Tibial artery (tissue), 4 donors: ENCODE results near the gene HTR1B.
A peak's percentile ranks its signal among the peaks of the same experiment; 100 is the strongest.

Experiments
- DNase-seq, 2 donors: peaks; one replicate each; pipeline ENCODE4 v3.0.0-alpha.2; 2019
- H3K27ac ChIP-seq, 2 donors: fragments of 200-600 bp; sonication (generic) in 1 of 2; 1 replicate in 1 of 2; 2 replicates in 1 of 2; pipeline ENCODE4 v1.5.1; 2018 to 2019; ENCODE audit warnings: mild to moderate bottlenecking in 1 of 2
- H3K27me3 ChIP-seq, 2 donors: fragments of 200-600 bp; sonication (generic) in 1 of 2; one replicate each; pipeline versions ENCODE4 v1.5.1 to v1.6.0; 2016 to 2019
- H3K36me3 ChIP-seq, 3 donors: fragments of 200-600 bp; sonication (generic) in 2 of 3; one replicate each; pipeline ENCODE4 v1.5.1; 2016 to 2019; ENCODE audit warnings: mild to moderate bottlenecking in 2 of 3
- H3K4me1 ChIP-seq, 4 donors: fragments of 200-600 bp; sonication (generic) in 2 of 4; 1 replicate in 3 of 4; 2 replicates in 1 of 4; pipeline ENCODE4 v1.5.1; 2016 to 2019
- H3K4me3 ChIP-seq, 2 donors: fragments of 200-600 bp; sonication (generic) in 1 of 2; 1 replicate in 1 of 2; 2 replicates in 1 of 2; pipeline ENCODE4 v1.5.1; 2018 to 2019; ENCODE audit warnings: mild to moderate bottlenecking in 2 of 2
- H3K9me3 ChIP-seq, 3 donors: fragments of 200-600 bp; sonication (generic) in 1 of 3; one replicate each; pipeline ENCODE4 v1.5.1; 2016 to 2019
- CTCF ChIP-seq, 2 experiments: fragments of 200-600 bp in 1 of 2; fragments of 450-650 bp in 1 of 2; IDR thresholded peaks; one replicate each; pipeline ENCODE4 v1.5.1; 2017 to 2019; ENCODE audit warnings: antibody characterized with exemption in 2 of 2, mild to moderate bottlenecking in 1 of 2, moderate library complexity in 1 of 2
- intact Hi-C: fragments of 100-400 bp; cut with DNase I; formaldehyde crosslinking; loops from one replicate; pipeline ENCODE4 v1.15.0; 2023; ENCODE audit warnings: low total_unique reads

The HTR1B gene

GRCh38 chr6:77468939-77469338 is 5.6 kb upstream of the HTR1B start:
- Histone ChIP-seq H3K36me3 (no peaks in the 10 kb centered on the region), H3K4me3 (no peak overlapping the region), H3K27me3 (no peaks in the 10 kb centered on the region), H3K4me1 (peaks cover 0 to 20% (median 10%) of the 10 kb centered on the region in 4 donors), H3K27ac (no peak overlapping the region), H3K9me3 (no peaks in the 10 kb centered on the region)
- TF ChIP-seq CTCF (IDR thresholded peaks at IDR 0.05): no peak
- no peak for DNase-seq
- intact Hi-C loops: no loop called here

- H3K36me3 ChIP-seq: no peaks in the 10 kb centered on the region
These were observed 3.5 kb upstream of the HTR1B start for GRCh38 chr6:77466451-77467437.

DNA sequence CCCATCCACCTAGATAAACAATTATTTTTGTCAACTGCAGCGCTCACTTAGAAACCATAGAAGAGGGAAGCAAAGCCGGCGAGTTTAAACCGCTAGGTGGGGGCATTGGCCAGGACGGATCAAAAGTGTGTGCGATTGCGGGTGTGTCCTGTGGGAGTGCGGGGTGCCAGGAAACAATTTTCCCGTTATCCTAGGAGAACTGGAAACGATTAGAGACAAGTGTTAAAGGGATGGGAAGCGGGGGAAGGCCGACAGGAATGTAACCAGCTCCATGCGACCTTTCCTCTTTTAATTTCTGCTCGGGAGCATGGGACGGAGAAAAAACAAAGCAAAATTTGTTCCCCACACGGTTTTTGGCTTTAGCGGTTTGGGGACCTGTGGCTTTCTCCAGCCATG is 2.8 kb upstream of the HTR1B start:
- Histone ChIP-seq H3K4me3 (peak overlapping the region; percentile 68), H3K27me3 (no peaks in the 10 kb centered on the region), H3K9me3 (no peaks in the 10 kb centered on the region), H3K27ac (peak overlapping the region; percentile 85 to 93), H3K4me1 (peaks cover 0 to 24% (median 12%) of the 10 kb centered on the region in 4 donors), H3K36me3 (no peaks in the 10 kb centered on the region)
- TF ChIP-seq CTCF (IDR thresholded peaks at IDR 0.05): peak; percentile 56 to 67
- intact Hi-C loops: no loop called here
- DNase-seq: peak in 1 of 2 donors; percentile 80

More at GRCh38 chr6:77466451-77467437, 3.5 kb upstream of the HTR1B start:
- no peaks in the 10 kb centered on the region for H3K27me3 ChIP-seq
- intact Hi-C loops: no loop called here
- H3K4me3 ChIP-seq: peak overlapping the region; percentile 68
- no peaks in the 10 kb centered on the region for H3K9me3 ChIP-seq
- peak in 1 of 2 experiments; percentile 6 for TF ChIP-seq CTCF (IDR thresholded peaks at IDR 0.05)
- H3K27ac ChIP-seq: peak overlapping the region; percentile 85 to 93
- H3K4me1 ChIP-seq: peaks cover 0 to 24% (median 12%) of the 10 kb centered on the region in 4 donors
- DNase-seq: no peak

- Histone ChIP-seq H3K36me3 (no peaks in the 10 kb centered on the region), H3K9me3 (no peaks in the 10 kb centered on the region), H3K27me3 (no peaks in the 10 kb centered on the region), H3K27ac (peak overlapping the region; percentile 85 to 93), H3K4me1 (peaks cover 0 to 24% (median 12%) of the 10 kb centered on the region in 4 donors), H3K4me3 (peak overlapping the region; percentile 74 to 76)
- intact Hi-C loops: loop anchor here (5.0 kb wide), 1 partner anchor 1532 kb away; no protein-coding TSS in a partner anchor
- no peak for TF ChIP-seq CTCF (IDR thresholded peaks at IDR 0.05)
- no peak for DNase-seq
These were observed 1.2 kb upstream of the HTR1B start for GRCh38 chr6:77464495-77464867.

DNA sequence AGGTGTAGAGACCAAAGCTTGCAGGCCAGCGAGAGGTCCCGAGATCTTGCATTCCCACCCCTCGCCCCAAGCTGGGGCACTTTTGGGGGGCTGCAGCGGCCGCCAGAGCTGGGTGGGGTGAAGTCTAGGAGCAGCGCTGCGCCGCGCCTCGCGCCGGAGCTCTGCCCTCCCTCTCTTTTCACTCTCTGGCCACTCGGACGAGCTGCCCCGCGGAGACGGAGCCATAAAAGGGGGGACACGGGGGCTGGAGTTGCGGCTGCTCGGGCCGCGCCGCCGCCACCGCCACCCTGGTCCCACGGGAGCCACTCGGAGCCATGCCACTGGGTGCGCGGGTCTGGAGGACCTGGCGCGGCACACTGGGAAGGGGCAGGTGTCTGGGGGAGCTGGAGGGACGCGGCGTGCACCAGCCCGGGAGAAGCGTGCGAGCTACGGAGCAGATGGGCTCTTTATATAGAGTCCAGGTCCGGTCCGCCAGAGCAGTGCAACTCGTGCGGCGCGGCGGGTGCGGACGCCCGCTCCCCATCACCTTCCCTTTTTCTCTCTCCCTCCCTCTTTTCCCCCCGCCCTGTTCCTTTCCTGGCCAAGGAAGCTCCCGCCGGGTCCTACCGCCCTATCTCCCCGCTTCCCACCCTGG is 687 bp upstream of the HTR1B start:
- H3K27me3 ChIP-seq: no peaks in the 10 kb centered on the region

More for the DNA sequence above, 687 bp upstream of the HTR1B start:
- Histone ChIP-seq H3K4me3 (peak overlapping the region; percentile 74 to 76), H3K9me3 (no peaks in the 10 kb centered on the region), H3K27ac (peak overlapping the region; percentile 85 to 93), H3K4me1 (peaks cover 0 to 24% (median 12%) of the 10 kb centered on the region in 4 donors), H3K36me3 (no peaks in the 10 kb centered on the region)
- peak in 1 of 2 donors; percentile 79 for DNase-seq
- TF ChIP-seq CTCF (IDR thresholded peaks at IDR 0.05): no peak
- intact Hi-C loops: loop anchor here (5.0 kb wide), 1 partner anchor 1532 kb away; no protein-coding TSS in a partner anchor
